IPS-18c (cell line): ENCODE data around the gene EMX1.

ENCODE experiments used
- H3K4me3 ChIP-seq: 2 replicates; pipeline ENCODE4 v1.7.0; 2013; ENCODE audit warnings: low read depth, mild to moderate bottlenecking, low read length, moderate library complexity; ENCODE audit not compliant: insufficient read depth
- H3K9me3 ChIP-seq: one replicate; pipeline ENCODE4 v1.6.1; 2013; ENCODE audit warnings: mild to moderate bottlenecking, low read length, moderate library complexity; ENCODE audit not compliant: control insufficient read depth, insufficient read depth

EMX1 gene

DNA sequence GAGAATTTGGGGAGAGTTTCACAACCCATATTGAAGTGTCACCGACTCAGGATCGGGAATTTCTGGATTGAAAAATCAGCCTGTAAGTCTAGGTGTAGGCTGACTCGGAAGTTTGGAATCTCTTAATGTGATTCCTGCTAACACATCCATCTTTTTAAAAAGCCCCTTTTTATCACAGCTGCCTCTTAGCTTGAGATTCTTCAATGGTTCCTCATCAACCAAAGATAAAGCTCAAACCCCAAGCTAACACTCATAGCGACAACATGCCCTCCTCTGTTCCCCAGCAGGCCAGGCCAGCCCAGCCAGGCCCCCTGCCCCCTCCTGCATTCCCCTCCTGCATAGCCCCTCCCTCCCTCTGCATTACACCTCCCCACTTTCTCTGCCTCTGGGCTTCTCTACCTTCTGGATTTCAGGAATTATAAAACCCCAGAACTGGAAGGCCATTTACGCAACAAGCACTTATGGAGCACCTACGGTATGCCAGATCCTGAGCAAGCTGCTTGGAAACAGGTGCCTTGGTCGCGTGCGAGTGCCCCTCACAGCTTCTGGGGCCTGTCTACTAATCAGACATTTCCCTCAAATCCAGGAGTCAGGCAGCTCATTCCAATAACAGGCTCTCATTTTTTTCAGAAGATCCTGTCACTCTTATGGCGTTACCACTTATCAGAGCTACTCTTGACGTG lies 63.4 kb downstream of the EMX1 start:
- no peaks in the 10 kb centered on the region for H3K9me3 ChIP-seq

GRCh38 chr2:72981536-72981935 lies 64.2 kb downstream of the EMX1 start:
- Histone ChIP-seq H3K9me3 (no peaks in the 10 kb centered on the region), H3K4me3 (no peak overlapping the region)

More for the DNA sequence above, 63.4 kb downstream of the EMX1 start:
- no peak overlapping the region for H3K4me3 ChIP-seq

DNA sequence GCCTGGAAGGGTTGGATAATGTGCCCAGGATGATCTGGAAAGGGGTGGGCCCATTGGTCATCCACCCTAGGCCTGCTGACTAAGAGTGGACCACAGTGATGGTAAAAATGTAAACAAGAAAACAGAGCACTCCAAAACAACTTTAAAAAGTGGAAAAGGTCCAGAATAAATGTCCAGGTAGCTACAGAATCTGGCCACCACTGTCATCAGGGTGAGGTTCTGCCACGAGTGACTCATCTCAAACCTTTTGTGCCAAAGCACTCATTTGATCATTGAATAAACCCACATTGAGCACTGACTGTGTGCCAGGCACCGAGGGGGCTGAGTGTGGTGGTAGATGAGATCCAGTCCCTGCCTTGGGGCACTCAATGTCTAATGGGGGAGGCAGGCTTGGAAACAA lies 64.9 kb downstream of the EMX1 start:
- Histone ChIP-seq H3K9me3 (no peaks in the 10 kb centered on the region), H3K4me3 (no peak overlapping the region)

GRCh38 chr2:72982781-72983499 lies 65.6 kb downstream of the EMX1 start:
- H3K4me3 ChIP-seq, result no peak overlapping the region
- H3K9me3 ChIP-seq, result no peaks in the 10 kb centered on the region

DNA sequence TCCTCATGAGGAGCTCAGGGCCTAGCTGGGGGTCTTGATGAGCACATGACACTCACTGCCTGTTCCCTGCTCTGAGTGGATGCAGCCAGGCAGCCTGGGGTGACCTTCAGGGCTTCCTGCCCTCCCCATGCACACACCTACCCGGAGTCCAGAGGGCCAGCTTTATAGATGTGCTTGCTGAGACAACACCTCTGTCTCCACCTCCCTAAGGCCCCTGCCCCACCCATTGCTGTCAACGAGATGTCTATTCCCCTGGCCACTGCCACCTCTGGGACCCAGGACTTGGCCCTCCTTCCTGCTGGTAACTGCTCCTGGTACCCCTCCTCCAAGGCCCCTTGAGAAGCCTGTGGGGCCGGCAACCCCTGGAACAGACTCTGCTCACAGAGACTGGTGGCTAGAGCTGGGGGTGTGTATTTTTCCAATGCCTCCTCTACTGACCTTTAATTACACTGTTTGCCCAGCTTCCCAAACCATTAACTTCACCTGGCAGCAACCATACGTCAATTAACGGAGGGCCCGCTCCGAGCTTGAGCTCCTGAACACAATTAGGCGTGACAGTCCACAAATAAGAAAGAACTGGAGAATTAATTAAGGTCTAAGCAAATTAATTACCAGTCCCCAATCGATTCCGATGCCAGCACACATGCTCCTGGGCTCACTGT lies 66.3 kb downstream of the EMX1 start:
- Histone ChIP-seq H3K9me3 (no peaks in the 10 kb centered on the region), H3K4me3 (no peak overlapping the region)

DNA sequence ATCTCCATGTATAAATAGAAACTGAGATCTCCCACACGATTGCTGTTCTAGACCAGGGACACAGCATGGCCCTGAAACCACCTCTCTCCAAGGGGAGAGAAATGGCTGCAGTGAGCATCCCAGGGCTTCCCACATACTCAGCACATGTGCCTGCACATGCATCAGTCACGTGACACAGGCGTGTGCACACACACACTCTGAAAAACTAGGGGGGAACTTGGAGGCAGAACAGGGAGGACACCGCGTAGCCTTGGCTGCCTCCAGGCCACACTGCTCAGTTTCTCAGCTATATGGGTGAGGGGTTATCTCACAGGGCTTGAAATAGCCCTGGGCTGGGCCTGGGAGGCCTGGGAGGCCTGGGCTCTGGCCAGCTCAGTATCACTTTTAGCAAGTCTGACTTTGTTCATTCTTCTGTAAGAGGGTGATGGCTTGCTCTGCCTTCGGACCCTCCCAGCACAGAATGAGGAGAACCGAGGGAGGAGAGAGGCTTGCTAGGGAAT lies 66.9 kb downstream of the EMX1 start:
- no peaks in the 10 kb centered on the region for H3K9me3 ChIP-seq

More for the DNA sequence above, 66.9 kb downstream of the EMX1 start:
- H3K4me3 ChIP-seq, result no peak overlapping the region
